PC-9 (cell line): ENCODE data around the gene DYSF.

Experiments
- CTCF ChIP-seq: fragments of 200-600 bp; sonication (generic); conservative IDR thresholded peaks from 2 replicates; pipeline ENCODE4 v1.6.1; 2017; ENCODE audit warnings: mixed run types, antibody characterized with exemption, mild to moderate bottlenecking, moderate library complexity
- EZH2 ChIP-seq: fragments of 200-600 bp; sonication (generic); IDR thresholded peaks from 2 replicates; pipeline ENCODE4 v1.8.0; 2017; ENCODE audit warnings: antibody characterized with exemption, low read depth

DNA sequence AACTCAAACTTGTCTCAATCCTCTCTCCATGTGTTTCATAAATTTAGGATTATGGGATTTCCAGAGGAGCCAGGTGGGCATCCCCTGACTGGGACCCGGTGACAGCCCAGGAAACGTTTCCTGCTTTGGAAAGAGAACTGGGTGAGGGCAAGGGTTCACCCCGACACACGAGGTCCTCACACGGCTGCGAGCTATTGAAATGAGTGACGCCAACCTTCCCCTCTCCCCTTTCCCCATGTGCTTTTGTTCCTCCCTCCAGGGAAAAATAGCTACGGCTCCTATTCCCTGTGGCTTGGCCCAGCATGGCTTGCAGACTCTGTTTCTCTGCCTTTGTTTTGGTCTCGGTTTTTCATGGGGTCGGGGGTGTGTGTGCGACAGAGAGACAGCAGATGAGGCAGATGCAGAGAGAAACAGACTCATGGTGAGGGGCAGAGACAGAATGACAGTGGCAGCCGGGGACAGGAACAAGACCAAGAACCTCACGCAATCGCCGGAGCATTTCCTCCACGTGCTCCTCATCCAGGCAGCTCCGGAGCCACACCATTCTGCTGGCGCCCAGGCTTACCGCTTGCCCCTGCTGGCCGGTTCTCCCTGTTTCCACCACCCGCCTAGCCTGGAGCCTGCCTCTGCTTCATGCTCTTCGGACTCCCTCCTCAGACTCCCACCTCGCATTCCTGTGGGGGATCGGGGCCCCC, 238.5 kb downstream of the DYSF start:
- TF ChIP-seq CTCF (no peak), EZH2 (no peak)
